Measurements from ENCODE around the gene DAPK2.

The DAPK2 gene

GRCh38 chr15:64030123-64030522, 16.2 kb downstream of the DAPK2 start:
- no peaks in the 10 kb centered on the region for H3K9me3 Mint-ChIP-seq
- no peaks in the 10 kb centered on the region for H3K36me3 Mint-ChIP-seq (ENCODE audit: low read depth)
- H3K27me3 Mint-ChIP-seq (ENCODE audit: low read depth): peaks cover 4% of the 10 kb centered on the region
- no peak overlapping the region for H3K27ac Mint-ChIP-seq
- TF ChIP-seq CTCF (IDR thresholded peaks at IDR 0.05; ENCODE audit: unreplicated experiment in 3 of 3): no peak
- no peak overlapping the region for H3K4me3 Mint-ChIP-seq
- H3K4me1 Mint-ChIP-seq: no peaks in the 10 kb centered on the region

GRCh38 chr15:64029633-64030032, 16.7 kb downstream of the DAPK2 start:
- no peak for TF ChIP-seq CTCF (IDR thresholded peaks at IDR 0.05; ENCODE audit: unreplicated experiment in 3 of 3)
- Mint-ChIP-seq H3K27me3 (ENCODE audit: low read depth) (peaks cover 4% of the 10 kb centered on the region), H3K27ac (no peak overlapping the region), H3K4me1 (no peaks in the 10 kb centered on the region), H3K9me3 (no peaks in the 10 kb centered on the region), H3K36me3 (ENCODE audit: low read depth) (no peaks in the 10 kb centered on the region), H3K4me3 (no peak overlapping the region)

DNA sequence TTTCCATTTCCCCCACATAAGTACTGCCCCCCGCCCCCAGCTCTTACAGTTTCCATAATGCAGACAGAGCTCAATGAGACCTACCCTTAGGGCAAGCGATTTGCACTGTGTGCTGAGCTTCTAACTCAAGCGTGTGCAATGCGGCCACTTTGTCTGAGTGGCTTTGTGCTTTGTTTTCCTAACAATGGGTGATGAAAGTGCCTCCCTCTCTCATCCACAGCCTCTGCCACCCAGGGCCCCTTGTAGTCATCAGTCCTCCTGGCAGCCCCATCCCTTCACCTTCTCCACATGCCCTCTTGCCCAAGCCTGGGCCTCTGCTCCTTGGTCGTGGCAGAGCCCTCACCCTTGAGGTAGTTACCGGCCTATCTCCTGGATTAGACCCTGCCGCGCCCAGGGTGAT, 17.2 kb downstream of the DAPK2 start:
- TF ChIP-seq CTCF (IDR thresholded peaks at IDR 0.05; ENCODE audit: unreplicated experiment in 3 of 3): no peak
- Mint-ChIP-seq H3K9me3 (no peaks in the 10 kb centered on the region), H3K36me3 (ENCODE audit: low read depth) (no peaks in the 10 kb centered on the region), H3K27me3 (ENCODE audit: low read depth) (peaks cover 4% of the 10 kb centered on the region), H3K27ac (no peak overlapping the region), H3K4me1 (no peaks in the 10 kb centered on the region), H3K4me3 (no peak overlapping the region)

DNA sequence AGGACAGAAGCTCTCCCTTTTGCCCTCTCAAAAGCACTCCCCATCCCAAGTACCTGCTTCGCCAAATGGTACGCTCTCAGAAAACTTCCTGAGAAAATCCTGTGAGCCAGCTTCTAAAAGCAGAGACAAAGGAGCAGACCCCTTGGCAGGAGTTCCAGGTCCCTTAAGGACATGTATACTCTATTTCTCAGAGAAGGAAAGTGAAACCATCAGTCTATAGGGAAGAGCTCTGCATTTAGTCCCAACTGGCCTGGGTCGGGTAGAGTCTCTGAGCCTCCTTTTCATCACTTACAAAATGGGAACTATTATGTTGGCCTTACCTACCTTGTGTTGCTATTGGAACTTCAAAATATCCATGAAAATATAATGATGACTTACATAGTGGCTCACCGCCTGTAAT, 19.7 kb downstream of the DAPK2 start:
- no peak overlapping the region for H3K4me3 Mint-ChIP-seq
- H3K27me3 Mint-ChIP-seq (ENCODE audit: low read depth): no peaks in the 10 kb centered on the region
- no peak for TF ChIP-seq CTCF (IDR thresholded peaks at IDR 0.05; ENCODE audit: unreplicated experiment in 3 of 3)
- H3K4me1 Mint-ChIP-seq: no peaks in the 10 kb centered on the region
- no peaks in the 10 kb centered on the region for H3K9me3 Mint-ChIP-seq
- H3K36me3 Mint-ChIP-seq (ENCODE audit: low read depth): no peaks in the 10 kb centered on the region
- H3K27ac Mint-ChIP-seq: no peak overlapping the region

DNA sequence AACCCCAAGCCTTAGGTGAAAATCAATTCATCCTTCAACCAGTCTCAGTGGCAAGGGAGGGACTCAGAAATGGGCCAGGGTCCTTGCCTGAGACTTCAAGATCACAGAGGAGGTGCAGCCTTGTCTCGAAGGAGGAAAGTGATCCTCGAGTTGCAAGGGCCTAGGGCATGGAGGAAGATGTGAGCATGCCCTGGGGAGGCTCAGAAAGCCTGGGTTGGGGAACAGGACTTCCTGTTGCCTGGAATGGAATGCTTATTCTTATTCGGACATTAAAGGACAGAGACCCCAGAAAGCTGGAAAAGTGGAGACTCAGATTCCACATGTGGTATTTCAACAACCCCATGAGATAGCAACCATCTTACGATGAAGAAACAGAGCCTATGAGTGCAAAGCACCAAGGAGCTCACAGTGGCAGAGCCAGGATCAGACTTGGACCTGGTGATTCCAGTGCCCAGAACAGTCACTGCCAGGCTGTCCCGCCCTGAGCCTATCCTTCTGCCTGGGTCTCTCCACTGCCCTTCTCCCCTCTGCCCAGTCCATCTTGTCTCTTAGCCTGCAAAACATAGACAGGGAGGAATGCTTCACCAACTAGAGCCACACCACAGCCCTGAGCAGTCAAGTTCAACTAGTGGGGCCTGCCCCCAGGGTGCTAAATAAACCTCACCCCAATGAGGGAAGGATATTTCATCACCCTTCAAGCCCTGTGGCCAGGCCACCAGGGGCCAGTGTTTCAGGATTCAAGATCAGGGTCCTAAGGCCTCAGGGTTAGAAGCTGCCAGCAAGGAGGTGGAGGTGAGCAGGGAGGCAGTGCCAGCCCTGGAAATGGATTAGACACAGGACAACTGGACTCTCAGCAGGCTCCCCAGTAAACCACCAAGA, 21.9 kb downstream of the DAPK2 start:
- Mint-ChIP-seq H3K4me3 (no peak overlapping the region), H3K27ac (no peak overlapping the region), H3K36me3 (ENCODE audit: low read depth) (no peaks in the 10 kb centered on the region), H3K9me3 (no peaks in the 10 kb centered on the region), H3K27me3 (ENCODE audit: low read depth) (no peaks in the 10 kb centered on the region), H3K4me1 (peaks cover 5% of the 10 kb centered on the region)
- no peak for TF ChIP-seq CTCF (IDR thresholded peaks at IDR 0.05; ENCODE audit: unreplicated experiment in 3 of 3)

DNA sequence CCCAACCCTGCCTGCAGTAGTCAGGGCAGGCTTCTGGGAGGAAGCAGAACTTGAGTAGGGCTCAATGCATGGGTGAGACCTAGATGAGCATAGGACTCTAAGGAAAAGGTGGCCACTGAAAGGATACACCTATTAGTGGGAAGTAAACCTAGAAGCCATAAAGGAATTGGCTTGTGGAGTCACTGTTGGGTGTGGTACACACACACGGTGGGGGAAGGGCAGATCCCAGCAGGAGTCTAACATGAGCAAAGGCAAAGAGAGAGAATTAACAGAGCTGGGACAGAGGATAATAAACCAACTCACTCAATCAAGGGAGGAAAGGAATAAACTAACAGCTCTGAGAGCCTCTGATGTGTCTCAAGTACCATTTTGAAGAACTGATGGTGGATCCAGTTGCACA, 23.1 kb downstream of the DAPK2 start:
- no peak overlapping the region for H3K27ac Mint-ChIP-seq
- H3K4me3 Mint-ChIP-seq: no peak overlapping the region
- no peaks in the 10 kb centered on the region for H3K27me3 Mint-ChIP-seq (ENCODE audit: low read depth)
- H3K4me1 Mint-ChIP-seq: peaks cover 12% of the 10 kb centered on the region
- no peaks in the 10 kb centered on the region for H3K9me3 Mint-ChIP-seq
- no peaks in the 10 kb centered on the region for H3K36me3 Mint-ChIP-seq (ENCODE audit: low read depth)
- no peak for TF ChIP-seq CTCF (IDR thresholded peaks at IDR 0.05; ENCODE audit: unreplicated experiment in 3 of 3)

Measured in nephron (organoid).